GM12873 (cell line): ENCODE data around the gene SCP2.

Experiments used
- CTCF ChIP-seq: IDR thresholded peaks from 2 replicates; pipeline ENCODE4 v1.5.1; 2012; ENCODE audit warnings: low read depth, mild to moderate bottlenecking, moderate library complexity, low read length, control low read depth; ENCODE audit not compliant: insufficient read depth; ENCODE audit errors: missing control alignments

SCP2 gene

GRCh38 chr1:52952112-52952511, 25.0 kb downstream of the SCP2 start:
- TF ChIP-seq CTCF, result no peak

GRCh38 chr1:52955129-52955970, 28.3 kb downstream of the SCP2 start:
- TF ChIP-seq CTCF, result no peak

- no peak for TF ChIP-seq CTCF
These were observed 36.0 kb downstream of the SCP2 start for GRCh38 chr1:52963101-52963500.

GRCh38 chr1:52967666-52968065, 40.6 kb downstream of the SCP2 start:
- no peak for TF ChIP-seq CTCF

- TF ChIP-seq CTCF, result no peak
These were observed 43.1 kb downstream of the SCP2 start for GRCh38 chr1:52970149-52970548.

- TF ChIP-seq CTCF, result no peak
These were observed 46.8 kb downstream of the SCP2 start for GRCh38 chr1:52973841-52974240.

GRCh38 chr1:52976183-52977035, 49.3 kb downstream of the SCP2 start:
- TF ChIP-seq CTCF, result no peak
